CD4-positive, alpha-beta T cell treated with Interleukin-1 beta for 1 hour (primary cell): ENCODE data around the gene TBC1D3B.
A peak's percentile ranks its signal among the peaks of the same experiment; 100 is the strongest.
"Not testable (repeated sequence)": the region's sequence is repeated elsewhere in the genome, so short reads cannot be mapped to it uniquely, and the experiment has no call there.

ENCODE experiments used
- DNase-seq, 2 donors: peaks; one replicate each; pipeline ENCODE4 v3.0.0-alpha.2; 2020 to 2022

TBC1D3B gene

DNA sequence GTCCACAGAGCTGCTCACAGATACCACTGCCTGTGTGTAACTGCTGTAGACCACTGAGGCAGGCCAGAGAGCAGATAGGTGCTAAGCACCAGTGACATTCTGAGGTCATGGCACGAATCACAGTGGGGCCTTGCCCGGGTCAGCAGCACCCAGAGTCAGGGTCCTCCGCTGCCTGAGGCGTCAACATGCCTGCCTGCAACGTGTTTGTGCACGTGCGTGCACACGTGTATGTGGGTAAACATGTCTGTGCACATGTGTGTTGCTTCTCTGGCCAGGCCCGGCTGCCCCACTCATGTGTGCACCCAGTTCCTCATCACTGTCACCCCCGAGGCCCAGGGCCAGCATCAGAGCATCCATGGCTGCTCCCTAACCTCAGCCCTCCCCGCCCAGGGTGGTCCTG lies at the start of gene TBC1D3B:
TSS of gene TBC1D3B (minus strand) at position 101 of the 400 bp plus-strand sequence. CDS start 1,586 bp downstream, outside the sequence.
- DNase-seq = not testable (repeated sequence)

DNA sequence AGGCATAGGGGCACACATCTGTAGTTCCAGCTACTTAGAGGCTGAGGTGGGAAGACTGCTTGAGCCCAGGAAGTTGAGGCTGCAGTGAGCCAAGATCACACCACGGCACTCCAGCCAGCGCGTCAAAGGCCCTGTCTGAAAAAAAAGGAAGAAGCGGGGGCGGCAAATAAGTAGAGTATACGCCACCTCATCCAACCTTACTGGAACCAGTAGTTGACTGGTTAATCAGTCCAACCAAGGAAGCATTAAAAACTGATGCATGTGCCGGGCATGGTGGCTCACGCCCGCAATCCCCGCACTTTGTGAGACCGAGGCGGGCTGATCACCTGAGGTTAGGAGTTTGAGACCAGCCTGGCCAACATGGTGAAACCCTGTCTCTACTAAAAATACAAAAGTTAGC lies 46.5 kb upstream of the TBC1D3B start:
- DNase-seq = not testable (repeated sequence)

DNA sequence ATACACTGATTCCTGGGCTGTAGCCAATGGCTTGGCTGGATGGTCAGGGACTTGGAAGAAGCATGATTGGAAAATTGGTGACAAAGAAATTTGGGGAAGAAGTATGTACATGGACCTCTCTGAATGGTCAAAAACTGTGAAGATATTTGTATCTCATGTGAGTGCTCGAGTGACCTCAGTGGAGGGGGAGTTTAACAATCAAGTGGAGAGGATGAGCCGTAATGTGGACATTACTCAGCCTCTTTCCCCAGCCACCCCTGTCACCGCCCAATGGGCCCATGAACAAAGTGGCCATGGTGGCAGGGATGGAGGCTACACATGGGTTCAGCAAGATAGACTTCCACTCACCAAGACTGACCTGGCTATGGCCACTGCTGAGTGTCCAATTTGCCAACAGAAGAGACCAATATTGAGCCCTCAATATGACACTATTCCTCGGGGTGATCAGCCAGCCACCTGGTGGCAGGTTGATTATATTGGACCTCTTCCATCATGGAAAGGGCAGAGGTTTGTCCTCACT lies 45.2 kb upstream of the TBC1D3B start:
- DNase-seq = not testable (repeated sequence)

DNA sequence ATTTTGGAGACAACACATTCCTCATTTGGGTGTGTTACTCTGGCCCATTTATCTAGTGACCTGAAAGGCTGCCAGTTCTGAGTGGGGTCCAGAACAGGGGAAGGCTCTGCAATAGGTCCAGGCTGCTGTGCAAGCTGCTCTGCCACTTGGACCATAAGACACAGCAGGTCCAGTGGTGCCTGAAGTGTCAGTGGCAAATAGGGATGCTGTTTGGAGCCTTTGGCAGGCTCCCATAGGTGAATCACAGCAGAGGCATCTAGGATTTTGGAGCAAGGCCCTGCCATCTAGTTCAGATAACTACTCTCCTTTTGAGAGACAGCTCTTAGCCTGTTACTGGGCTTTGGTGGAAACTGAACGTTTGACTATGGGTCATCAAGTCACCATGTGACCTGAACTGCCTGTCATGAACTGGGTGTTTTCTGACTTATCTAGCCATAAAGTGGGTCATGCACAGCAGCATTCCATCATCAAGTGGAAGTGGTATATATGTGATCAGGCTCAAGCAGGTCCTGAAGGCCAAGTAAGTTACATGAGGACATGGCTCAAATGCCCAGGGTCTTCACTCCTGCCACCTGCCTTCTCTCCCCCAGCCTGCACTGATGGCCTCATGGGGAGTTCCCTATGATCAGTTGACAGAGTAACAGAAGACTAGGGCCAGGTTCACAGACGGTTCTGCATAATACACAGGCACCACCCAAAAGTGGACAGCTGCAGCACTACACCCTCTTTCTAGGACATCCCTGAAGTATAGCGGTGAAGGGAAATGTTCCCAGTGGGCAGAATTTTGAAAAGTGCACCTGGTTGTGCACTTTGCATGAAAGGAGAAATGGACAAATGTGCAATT lies 44.5 kb upstream of the TBC1D3B start:
- DNase-seq = not testable (repeated sequence)

DNA sequence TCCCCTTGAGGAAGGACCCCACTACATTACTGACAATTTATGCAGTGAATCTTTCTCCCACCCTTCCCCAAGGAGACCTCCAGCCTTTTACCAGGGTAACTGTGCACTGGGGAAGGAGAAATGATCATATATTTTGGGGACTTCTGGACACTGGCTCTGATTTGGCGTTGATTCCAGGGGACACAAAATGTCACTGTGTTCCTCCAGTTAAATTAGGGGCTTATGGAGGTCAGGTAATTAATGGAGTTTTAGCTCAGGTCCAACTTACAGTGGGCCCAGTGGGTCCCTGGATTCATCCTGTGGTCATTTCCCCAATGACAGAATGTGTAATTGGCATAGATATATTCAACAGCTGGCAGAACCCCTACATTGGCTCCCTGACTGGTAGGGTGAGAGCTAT lies 43.1 kb upstream of the TBC1D3B start:
- DNase-seq = not testable (repeated sequence)

DNA sequence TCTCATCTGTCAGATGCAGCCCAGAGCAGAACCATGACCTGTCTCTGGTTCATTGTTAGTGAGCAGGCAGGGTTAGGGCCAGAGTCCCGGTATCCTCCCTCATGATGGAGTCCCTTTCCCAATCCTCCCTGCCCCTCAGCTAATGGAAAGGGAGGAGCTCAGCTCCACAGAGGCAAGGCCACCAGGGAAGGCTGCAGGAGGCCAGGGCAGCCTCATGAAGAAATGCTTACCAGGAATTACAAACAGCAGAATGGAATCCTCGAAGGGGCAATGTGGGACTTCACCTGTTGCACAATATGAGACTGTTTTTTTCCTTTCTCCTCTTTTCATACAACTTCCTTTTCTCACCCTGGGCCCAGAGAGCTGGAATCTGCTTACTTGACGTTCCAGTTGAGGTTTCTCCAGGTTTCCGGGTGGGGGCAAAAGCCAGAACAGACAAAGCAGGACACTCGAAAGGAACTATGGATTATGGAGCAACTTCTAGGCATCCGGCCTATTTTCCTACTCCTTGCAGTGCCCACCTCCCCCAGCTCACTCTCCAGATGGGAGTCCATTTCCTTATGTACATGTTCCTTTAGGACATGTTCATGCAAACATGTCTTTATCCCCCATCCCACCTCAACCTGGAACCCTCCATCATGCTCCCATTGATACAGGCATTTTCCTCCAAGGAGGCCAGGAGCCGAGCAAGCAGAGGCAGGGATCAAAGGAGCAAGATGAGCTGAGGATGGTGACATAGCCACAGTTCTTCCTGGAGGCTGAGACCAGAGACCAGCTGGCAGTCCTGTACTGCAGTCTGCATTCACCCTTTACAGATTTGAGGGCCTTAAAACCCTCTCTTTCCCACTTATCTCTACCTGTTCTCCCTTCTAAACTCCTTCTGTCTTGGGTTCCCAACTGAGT lies 39.2 kb upstream of the TBC1D3B start:
- not testable (repeated sequence) for DNase-seq

DNA sequence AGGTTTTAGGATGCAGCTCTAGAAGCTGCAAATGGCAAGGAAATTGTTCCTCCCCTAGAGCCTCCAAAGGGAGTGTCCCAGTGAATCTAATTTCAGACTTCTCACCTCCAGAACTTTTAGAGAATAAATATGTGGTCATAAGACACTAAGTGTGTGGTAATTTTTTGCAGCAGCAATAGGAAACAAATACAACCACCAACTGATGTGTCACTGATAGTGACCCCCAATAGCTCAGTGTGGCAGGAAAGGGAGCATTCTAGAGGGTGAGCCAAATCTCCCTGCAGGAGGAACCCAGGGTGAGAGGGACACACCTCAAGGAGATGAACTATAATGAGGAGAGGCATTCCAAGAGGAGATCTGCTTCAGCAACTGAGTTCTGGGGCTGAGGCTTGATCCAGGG lies 38.5 kb upstream of the TBC1D3B start:
- DNase-seq = no peak

DNA sequence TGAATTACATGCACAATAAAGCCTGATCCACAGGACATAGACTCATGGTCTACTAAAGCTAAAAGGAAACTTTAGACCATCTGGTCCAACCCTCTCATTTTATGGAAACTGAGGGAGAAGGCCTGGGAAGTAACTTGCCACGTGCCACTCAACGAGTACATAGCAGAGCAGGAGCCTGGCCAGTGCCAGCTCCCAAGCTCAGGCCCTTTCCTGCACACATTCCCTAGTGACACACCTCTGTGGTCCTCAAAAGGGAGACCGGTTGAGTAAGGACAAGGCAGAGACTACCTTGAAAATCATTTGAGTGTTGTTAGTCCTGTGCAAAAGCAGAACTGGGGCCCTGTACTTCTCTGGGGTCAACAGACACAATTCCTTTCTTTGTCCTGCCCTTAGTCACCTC lies 37.3 kb upstream of the TBC1D3B start:
- DNase-seq = no peak

DNA sequence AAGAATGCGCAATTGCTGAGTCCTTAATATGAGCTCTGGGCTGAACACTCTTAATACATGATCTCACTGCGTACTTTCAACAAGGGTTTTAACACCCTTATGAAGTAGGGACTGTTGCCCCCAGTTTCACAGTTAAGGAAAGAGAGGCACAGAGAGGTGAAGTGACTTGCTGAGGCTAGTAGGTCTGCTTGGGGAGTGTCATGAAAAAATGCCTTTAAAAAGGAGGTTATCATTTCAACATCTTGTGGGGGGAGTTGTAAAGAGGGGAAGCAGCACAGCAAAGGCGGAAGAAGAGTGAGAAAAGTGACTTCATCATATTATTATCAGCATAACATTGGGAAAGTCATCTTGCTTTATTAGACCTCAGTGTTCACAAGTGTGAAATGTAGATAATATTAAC lies 36.5 kb upstream of the TBC1D3B start:
- no peak for DNase-seq

DNA sequence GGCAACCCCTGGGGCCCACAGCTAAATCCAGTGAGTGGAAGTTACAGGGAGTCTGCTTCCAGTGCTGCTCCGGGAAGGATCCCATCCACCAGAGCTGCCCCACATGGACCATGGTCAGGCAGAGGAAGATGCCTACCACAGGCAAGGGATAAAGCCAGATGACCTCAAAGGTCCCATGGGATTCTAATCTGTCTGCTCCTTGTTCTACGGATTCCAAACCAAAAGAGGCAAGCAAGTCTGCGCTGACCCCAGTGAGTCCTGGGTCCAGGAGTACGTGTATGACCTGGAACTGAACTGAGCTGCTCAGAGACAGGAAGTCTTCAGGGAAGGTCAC lies 35.8 kb upstream of the TBC1D3B start:
- DNase-seq = no peak

DNA sequence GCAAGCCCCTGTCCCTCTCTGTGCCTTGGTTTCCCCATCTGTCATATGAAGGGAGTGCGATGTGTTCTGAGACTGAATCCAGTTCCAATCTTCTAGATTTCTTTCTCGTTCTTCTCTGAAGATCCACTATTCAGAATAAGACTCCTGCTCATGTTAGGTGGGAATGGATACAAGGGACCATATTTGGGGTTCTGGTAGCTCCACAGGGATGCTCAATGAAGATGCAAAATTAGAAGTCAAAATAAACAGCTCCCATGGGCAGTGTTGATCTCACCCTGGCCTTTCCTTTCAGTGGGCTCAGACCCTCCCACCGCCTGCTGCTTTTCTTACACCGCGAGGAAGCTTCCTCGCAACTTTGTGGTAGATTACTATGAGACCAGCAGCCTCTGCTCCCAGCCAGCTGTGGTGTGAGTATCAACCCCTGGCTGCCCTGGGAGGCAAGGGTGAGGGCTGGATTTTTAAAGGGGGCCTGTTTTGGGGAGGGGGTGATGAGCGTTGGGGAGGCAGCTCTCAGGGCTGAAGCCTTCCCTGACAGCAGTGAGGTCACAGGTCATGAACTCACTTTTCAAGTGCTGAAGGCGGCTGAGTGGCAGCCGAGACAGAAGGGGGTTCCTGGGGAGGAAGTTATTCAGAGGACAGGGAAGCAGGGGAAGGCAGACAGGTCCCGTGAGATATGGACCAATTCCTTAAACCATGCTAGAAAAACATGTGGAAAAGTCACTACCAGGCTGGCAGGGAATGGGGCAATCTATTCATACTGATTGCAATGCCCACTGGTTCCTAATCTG lies 35.2 kb upstream of the TBC1D3B start:
- DNase-seq = peak in 1 of 2 donors; percentile 64

DNA sequence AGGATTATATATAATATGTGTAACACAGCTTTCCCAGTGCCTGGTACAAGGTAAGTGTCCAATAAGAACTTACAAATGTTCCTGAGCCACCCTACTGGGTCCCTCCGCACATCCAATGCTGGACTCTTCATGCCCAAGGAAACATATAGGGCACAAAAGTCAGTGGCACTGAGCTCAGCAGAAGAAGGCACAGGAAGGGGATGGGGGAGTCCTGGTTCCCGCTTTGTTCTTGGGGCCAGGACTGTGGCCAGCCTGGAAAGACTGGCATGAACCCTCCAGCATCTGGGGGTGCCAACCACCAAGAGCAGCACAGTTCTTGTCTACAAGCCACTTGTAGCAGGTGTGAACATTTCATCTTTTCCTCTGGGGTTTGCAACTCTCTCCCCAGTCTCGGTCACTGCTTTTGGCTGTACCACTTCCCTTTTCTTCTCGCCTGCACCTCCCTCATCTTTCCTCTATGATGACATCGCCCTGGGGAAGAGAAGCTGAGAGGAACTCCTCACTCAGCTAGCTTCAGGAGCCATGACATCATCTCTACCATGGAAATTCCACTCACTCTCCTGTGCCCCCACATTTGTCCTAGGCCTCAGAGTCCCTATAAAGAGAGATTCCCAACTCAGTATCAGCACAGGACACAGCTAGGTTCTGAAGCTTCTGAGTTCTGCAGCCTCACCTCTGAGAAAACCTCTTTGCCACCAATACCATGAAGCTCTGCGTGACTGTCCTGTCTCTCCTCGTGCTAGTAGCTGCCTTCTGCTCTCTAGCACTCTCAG lies 34.2 kb upstream of the TBC1D3B start, which contains the start of gene CCL4L2:
TSS of gene CCL4L2 (plus strand) at position 625 of the 773 bp plus-strand sequence.
- peak in 1 of 2 donors; percentile 67 for DNase-seq

DNA sequence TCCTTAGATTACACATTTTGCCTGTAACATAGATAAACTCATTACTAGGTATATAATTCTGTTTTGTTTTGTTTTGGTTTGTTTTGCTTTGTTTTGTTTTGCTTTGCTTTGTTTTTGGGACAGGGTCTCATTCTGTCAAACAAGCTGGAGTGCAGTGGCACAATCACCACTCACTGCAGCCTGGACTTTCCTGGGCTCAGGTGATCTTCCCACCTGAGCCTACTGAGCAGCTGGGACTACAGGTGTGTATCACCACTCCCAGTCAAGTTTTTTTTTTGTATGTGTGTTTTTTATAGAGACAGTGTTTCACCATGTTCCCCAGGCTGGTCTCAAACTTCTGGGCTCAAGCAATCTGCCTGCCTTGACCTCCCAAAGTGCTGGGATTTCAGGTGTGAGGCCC lies 33.1 kb upstream of the TBC1D3B start:
- no peak for DNase-seq

DNA sequence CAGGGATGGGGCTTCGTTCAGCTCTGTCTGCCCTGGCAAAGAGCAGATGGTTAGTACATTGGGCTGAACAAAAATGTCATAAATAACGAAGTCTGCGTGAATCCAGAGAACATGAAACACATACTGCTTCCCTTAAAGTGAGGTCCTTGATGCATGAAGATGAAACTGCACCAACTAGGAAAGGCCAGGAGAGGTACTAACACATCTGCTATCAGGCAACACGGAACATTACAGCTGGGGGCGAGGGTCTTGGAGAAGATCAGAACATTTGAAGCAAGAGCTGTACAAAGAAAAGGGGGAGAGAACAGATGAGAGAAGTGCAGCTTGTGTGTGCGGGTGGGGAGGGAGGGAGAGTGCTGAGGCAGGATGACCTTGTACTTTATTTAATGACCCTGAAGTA lies 30.9 kb upstream of the TBC1D3B start:
- not testable (repeated sequence) for DNase-seq

DNA sequence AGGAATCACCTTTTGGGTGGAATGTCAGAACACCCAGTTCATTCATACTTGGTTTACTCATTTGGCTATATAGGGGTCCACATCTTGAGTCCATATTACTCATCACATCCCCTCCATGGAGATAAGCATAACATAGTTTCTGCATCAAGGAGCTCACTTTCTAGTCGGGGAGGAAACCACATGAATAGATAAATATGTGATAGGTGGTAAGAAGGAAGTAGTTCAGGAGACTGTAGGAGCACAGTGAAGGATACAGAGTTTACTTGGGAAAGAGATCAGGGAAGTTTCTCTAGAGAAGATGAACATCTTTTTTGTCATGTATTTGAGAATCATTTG lies 30.0 kb upstream of the TBC1D3B start:
- DNase-seq = not testable (repeated sequence)

DNA sequence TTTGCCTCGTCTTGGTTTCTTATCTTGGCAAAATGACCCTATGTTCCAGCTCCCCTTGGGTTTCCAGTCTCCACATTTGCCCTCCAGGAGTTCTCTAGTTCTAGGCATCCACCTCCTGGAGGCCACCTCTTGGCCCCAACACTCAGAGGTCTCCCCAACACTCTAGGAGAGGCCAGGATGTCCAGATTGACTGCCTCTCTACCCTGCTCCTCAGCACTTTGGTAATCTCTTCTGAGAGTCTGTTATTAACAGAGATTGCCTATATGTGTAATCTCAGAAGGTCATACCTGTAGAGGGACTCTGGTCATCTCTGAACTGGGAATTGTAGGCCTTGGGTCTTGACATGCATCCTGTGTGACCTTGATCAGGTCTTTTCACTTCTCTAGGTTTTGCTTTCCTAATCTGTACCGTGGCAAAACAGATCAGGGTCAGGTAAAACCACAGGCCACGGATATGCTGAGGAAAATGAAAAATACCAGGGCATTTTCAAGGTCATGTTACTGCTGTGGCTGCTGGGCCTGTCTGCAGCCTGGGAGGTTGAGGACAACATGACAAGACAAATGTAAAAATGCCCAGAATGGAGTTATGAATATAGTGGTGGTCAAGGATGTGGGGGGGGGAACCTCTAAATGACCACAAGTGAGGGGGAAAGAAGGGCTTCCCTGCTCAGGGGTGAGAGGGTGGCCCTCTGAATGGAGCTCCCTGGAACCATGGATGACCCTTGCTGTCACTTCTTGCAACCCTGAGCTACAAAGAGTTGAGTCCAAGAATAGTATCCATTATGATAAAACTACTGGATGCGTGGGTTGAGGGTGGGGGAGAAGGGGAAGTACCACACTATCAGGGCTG lies 29.4 kb upstream of the TBC1D3B start:
- no peak for DNase-seq

DNA sequence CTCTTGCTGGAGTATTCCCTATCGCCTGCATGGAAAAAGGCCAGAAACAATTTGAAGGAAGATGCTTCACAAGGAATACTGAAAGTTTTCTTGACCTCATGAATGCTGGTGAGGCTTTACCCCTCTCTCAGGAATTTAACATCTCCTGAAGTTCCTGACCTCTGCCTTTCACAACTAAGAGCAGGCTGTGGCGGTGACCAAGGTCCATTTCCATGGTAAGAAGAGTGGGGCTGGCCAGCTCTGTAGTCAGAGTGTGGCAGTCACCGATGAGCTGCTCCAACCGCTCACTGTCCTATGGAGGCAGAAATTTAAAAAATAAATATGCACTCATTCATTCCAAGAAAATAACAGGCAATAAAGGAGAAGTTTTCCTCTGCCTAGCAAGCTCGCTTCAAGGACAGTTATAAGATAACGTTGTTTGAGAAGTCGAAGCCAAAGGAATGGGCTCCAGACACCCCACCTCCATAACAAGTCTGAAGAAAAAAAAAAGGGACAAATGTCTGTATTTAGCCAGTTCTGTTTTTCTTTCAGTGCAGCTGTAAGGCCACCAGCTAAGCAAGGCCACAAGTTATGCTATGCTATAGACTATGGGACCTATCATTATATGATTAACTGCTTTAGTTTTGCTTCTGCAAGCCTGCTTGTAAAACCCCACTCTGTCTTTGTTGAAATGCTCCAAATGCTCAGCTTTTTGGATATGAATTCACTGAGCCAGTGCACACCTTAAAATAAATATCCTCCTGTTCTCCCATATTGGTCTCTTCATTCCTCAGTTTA lies 28.5 kb upstream of the TBC1D3B start:
- DNase-seq = no peak

DNA sequence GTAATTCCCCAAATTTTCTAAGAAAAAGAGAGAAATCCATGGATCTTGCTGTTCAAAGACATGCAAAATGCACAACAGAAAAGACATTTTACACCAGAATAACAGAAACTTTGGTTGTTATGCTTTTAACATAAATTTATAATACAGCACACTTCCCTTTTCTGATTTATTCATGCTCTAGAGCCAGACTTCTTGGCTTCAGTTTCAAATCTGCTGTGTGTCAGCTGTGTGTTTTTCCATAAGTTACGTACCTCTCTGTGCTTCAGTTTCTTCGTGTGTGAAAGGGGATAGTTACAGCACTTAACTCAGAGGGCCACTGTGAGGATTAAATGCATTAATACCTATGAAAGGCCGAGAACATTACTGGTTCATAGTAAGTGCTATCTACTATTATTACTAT lies 26.9 kb upstream of the TBC1D3B start:
- no peak for DNase-seq

DNA sequence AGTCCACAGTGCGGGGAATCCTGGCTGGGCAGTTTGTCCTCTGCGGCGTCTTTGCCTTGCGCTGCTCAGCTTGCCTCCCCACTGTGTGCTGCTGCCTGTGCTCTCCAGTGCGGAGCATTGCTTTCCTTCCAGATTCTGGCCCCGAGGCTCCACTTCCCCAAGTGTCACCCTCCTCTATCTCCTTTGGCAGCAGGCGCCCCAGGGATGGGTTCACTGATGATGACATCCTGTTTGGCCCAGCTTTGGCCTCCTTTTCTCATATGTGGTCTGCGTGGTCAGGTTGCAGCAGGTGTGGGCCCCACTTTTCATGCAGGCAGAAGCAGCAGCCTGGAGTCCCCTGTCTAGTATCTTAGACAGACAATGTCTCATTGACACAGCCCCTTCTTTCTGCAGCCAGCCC lies 25.1 kb upstream of the TBC1D3B start:
- DNase-seq = not testable (repeated sequence)

DNA sequence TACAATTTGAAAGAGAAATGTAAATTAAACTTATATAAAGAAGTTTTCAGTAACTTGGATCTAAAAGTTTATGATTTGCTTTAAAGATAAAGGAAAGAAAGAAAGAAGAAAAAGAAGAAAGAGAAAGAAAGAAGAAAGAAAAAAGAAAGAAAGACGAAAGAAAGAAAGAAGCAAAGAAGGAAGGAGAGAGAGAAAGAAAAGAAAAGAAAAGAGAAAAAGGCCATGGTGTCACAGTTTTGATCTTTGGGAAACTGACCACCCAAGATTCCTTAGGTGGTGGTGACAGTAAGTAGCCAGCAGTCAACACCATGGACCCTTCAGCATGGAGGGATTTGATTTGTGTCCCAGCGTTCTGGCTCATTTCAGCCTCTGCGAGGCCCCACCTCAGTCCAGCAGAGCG lies 24.7 kb upstream of the TBC1D3B start:
- DNase-seq = not testable (repeated sequence)
